LNCAP (cell line): ENCODE data around the gene GRK5.

Experiments
- TF ChIP-seq, protein P1 (sequence below): fragments of 450-650 bp; IDR thresholded peaks from 2 replicates; pipeline ENCODE4 v1.5.1; 2017; ENCODE audit warnings: mild to moderate bottlenecking

Gene GRK5

DNA sequence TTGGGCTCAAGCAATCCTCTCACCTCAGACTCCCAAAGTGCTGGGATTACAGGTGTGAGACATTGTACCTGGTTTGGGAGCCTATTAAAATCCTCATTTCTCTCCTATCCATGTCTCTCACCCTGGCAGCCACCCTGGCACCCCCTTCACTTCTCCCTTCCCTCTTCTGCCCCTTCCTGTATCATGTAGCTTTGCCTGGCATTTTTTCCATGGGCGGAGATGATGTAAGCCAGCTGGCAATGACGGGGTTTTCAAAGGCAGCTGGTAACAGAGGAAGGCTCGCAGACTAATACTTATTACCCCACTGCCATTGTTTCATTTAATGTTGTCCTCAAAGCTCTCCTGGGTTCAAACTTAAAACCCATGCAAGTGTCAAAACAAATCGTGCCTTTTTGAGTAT lies 273.3 kb downstream of the GRK5 start:
- TF ChIP-seq, protein P1, sequence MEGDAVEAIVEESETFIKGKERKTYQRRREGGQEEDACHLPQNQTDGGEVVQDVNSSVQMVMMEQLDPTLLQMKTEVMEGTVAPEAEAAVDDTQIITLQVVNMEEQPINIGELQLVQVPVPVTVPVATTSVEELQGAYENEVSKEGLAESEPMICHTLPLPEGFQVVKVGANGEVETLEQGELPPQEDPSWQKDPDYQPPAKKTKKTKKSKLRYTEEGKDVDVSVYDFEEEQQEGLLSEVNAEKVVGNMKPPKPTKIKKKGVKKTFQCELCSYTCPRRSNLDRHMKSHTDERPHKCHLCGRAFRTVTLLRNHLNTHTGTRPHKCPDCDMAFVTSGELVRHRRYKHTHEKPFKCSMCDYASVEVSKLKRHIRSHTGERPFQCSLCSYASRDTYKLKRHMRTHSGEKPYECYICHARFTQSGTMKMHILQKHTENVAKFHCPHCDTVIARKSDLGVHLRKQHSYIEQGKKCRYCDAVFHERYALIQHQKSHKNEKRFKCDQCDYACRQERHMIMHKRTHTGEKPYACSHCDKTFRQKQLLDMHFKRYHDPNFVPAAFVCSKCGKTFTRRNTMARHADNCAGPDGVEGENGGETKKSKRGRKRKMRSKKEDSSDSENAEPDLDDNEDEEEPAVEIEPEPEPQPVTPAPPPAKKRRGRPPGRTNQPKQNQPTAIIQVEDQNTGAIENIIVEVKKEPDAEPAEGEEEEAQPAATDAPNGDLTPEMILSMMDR, result no peak

DNA sequence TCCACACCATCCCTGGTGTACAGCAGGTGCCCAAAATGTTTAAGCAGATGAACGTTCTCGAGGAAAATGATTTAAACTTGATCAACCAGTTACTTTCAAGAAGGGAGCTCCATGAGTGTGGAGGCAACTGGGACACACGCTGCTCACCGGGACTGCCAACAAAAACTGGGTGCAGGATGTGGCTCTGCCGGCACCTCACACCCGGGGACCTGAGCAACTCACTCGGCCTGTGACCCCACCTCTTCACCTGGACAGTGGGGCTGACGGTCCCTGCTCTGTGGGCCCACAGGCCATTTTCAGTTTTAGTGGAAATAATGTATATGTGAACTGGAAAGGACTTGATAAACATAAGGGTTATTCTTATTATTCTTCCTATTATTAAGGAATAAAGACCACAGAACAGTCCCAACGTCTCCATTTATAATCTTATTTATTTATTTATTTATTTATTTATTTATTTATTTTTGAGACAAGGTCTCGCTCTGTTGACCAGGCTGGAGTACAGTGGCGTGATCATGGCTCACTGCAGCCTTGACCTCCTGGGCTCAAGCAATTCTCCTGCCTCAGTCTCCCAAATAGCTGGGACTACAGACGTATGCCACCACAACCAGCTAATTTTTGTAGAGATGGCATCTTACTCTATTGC lies 274.5 kb downstream of the GRK5 start:
- TF ChIP-seq, protein P1, result no peak

DNA sequence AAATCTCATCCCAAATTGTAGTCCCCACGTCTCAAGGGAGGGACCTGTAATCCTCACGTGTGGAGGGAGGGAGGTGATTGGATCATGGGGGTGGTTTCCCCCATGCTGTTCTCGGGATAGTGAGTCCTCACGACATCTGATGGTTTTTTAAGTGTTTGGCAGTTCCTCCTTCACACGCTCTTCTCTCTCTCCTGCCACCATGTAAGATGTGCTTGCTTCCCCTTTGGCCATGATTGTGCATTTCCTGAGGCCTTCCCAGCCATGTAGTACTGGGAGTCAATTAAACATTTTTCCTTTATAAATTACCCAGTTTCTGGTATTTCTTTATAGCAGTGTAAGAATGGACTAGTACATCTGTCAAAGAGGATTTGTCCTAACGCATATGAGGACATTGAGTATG lies 275.6 kb downstream of the GRK5 start:
- TF ChIP-seq, protein P1, result no peak

DNA sequence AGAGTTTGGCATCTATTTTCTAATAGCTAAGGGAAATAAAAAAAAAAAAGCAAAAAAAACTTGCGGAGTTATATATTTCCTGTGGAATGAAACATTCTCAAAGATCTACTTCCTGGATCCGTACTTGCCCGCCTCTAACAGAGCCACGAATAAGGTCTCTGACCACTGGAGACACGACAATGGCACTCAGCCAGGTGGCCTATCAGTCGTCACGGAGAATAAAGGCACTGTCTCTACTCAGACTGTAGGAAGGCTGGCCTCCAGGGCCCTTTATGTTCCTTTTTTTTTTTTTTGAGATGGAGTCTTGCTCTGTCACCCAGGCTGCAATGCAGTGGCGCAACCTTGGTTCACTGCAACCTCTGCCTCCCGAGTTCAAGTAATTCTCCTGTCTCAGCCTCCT lies 276.5 kb downstream of the GRK5 start:
- TF ChIP-seq, protein P1, result no peak

DNA sequence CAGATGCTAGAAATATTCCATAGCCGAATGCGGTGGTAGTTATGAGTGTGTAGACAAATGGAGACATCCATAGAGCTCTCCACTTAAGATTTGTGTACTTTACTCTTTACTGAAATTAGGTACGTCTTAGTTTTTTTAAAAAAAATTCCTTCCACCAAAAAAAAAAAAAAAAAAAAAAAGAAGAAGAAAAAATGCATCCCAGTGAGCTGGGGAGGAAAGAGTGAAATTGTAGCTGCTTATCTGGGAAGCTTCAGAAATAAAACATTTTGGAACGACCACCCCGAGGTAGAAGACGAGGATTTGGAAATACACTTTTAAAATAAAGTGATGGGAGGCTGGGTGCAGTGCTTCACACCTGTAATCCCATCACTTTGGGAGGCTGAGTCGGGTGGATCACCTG lies 281.3 kb downstream of the GRK5 start:
- TF ChIP-seq, protein P1, result no peak

DNA sequence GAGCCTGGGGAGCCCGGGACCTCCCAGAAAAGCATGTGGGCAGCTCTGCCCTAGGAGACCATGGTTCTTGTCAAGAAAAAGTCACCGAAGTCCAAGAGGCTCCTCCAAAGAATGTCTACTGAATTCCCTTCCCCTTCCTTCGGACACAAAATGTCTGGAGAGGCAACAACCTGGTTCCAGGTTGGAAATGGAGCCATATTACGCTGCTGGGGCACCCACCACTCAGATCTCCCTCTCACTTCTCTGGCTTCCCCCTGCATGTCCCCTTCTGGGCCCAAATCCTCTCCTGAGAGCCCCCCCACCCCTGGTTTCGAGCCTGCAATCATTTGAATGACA lies 282.6 kb downstream of the GRK5 start:
- TF ChIP-seq, protein P1, result peak; percentile 34; the same call in 1 of the 2 replicates

DNA sequence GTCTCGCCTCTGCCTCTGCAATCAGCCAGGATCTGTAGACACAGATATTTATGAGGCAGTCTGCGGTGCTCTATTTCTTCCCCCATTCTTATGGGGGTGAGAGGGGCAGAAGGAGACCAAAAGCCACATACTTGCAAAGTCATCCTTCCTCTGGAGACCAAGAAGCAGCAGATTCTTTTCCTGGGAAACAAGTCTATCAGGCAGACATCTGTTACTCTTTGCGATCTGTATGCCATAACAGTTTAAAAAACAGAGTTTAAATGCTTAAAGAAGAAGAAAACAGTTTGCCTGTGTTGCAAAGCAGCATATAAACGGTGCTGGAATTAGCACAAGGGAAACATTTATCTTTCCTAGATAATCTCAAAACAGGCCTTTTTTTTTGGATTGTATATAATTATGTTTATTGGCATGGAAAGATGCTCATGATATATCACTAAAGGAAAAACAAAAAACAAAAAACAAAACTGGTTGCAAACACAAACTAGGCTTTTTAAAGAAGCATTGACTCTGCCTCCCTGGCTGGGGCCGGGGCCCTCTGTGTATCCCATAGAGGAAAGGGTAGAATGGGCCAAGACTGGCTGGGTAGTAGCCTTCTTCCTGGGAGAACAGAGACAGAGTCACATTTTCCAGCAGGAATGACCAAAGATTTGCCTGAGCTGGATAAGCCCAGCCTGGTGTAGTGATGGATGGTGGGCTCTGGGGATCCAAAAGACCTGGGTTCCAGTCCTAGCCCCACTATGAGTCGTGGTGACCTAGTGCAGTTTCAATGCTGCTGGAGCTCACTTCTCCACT lies 284.8 kb downstream of the GRK5 start:
- TF ChIP-seq, protein P1, result no peak
